Activated naive CD8-positive, alpha-beta T cell treated with anti-CD3 and anti-CD28 coated beads for 36 hours (primary cell): ENCODE results near the gene ZNF331. TPM values are rescaled to one million over a fixed set of nuclear protein-coding genes. Genes with fewer than 3 reads are reported as not detected.

ENCODE experiments used
- DNase-seq: peaks from one replicate; pipeline ENCODE4 v3.0.0; 2021
- H3K27ac Mint-ChIP-seq: one replicate; pipeline ENCODE4 v1.8.0; 2022; ENCODE audit warnings: mild to moderate bottlenecking, moderate library complexity, mixed read lengths
- H3K27me3 Mint-ChIP-seq: one replicate; pipeline ENCODE4 v1.8.0; 2022; ENCODE audit warnings: mild to moderate bottlenecking, mixed read lengths
- H3K36me3 Mint-ChIP-seq: one replicate; pipeline ENCODE4 v1.8.0; 2021; ENCODE audit warnings: mild to moderate bottlenecking, mixed read lengths
- H3K4me1 Mint-ChIP-seq: one replicate; pipeline ENCODE4 v1.8.0; 2021; ENCODE audit warnings: mixed read lengths
- H3K4me3 Mint-ChIP-seq: one replicate; pipeline ENCODE4 v1.8.0; 2022; ENCODE audit warnings: mild to moderate bottlenecking, moderate library complexity, mixed read lengths
- H3K9me3 Mint-ChIP-seq: one replicate; pipeline ENCODE4 v1.8.0; 2022; ENCODE audit warnings: mixed read lengths
- total RNA-seq, 2 experiments: library from RNA; stranded (reverse); gene quantifications; one replicate each; pipeline ENCODE4 v1.2.3, GENCODE V29; 2021

Gene ZNF331
- total RNA-seq, 2 experiments from 2014 or later: 18.1 to 21.3 TPM

GRCh38 chr19:53577968-53578367, 40.0 kb downstream of the ZNF331 start:
- peaks cover 47% of the 10 kb centered on the region for H3K9me3 Mint-ChIP-seq
- no peak overlapping the region for H3K27ac Mint-ChIP-seq
- H3K4me3 Mint-ChIP-seq: no peak overlapping the region

GRCh38 chr19:53579518-53579917, 41.6 kb downstream of the ZNF331 start:
- Mint-ChIP-seq H3K27ac (no peak overlapping the region), H3K36me3 (peaks cover 61% of the 10 kb centered on the region), H3K4me1 (no peaks in the 10 kb centered on the region), H3K27me3 (no peaks in the 10 kb centered on the region), H3K9me3 (peaks cover 46% of the 10 kb centered on the region), H3K4me3 (no peak overlapping the region)
- no peak for DNase-seq

More at GRCh38 chr19:53577968-53578367, 40.0 kb downstream of the ZNF331 start:
- Mint-ChIP-seq H3K27me3 (no peaks in the 10 kb centered on the region), H3K4me1 (no peaks in the 10 kb centered on the region), H3K36me3 (peaks cover 74% of the 10 kb centered on the region)
- DNase-seq: no peak

- Mint-ChIP-seq H3K27ac (no peak overlapping the region), H3K9me3 (peaks cover 41% of the 10 kb centered on the region), H3K27me3 (no peaks in the 10 kb centered on the region), H3K36me3 (peaks cover 46% of the 10 kb centered on the region), H3K4me3 (no peak overlapping the region), H3K4me1 (no peaks in the 10 kb centered on the region)
- no peak for DNase-seq
These were observed 43.2 kb downstream of the ZNF331 start for GRCh38 chr19:53580871-53581835.

GRCh38 chr19:53581871-53582279, 43.9 kb downstream of the ZNF331 start:
- H3K9me3 Mint-ChIP-seq: peaks cover 38% of the 10 kb centered on the region
- no peaks in the 10 kb centered on the region for H3K4me1 Mint-ChIP-seq
- H3K36me3 Mint-ChIP-seq: peaks cover 39% of the 10 kb centered on the region
- no peaks in the 10 kb centered on the region for H3K27me3 Mint-ChIP-seq
- H3K27ac Mint-ChIP-seq: no peak overlapping the region
- DNase-seq: no peak
- no peak overlapping the region for H3K4me3 Mint-ChIP-seq

GRCh38 chr19:53583181-53583580, 45.2 kb downstream of the ZNF331 start:
- H3K27ac Mint-ChIP-seq: no peak overlapping the region
- peaks cover 26% of the 10 kb centered on the region for H3K36me3 Mint-ChIP-seq
- no peak overlapping the region for H3K4me3 Mint-ChIP-seq
- no peaks in the 10 kb centered on the region for H3K27me3 Mint-ChIP-seq
- H3K4me1 Mint-ChIP-seq: no peaks in the 10 kb centered on the region
- no peak for DNase-seq
- peaks cover 27% of the 10 kb centered on the region for H3K9me3 Mint-ChIP-seq

- Mint-ChIP-seq H3K4me1 (no peaks in the 10 kb centered on the region), H3K27ac (no peak overlapping the region), H3K36me3 (peaks cover 2% of the 10 kb centered on the region), H3K9me3 (peaks cover 18% of the 10 kb centered on the region), H3K27me3 (no peaks in the 10 kb centered on the region), H3K4me3 (no peak overlapping the region)
- no peak for DNase-seq
These were observed 48.3 kb downstream of the ZNF331 start for GRCh38 chr19:53586277-53586691.

- Mint-ChIP-seq H3K36me3 (no peaks in the 10 kb centered on the region), H3K27me3 (no peaks in the 10 kb centered on the region), H3K4me3 (no peak overlapping the region), H3K9me3 (peaks cover 1% of the 10 kb centered on the region), H3K27ac (no peak overlapping the region), H3K4me1 (no peaks in the 10 kb centered on the region)
- DNase-seq: no peak
These were observed 57.0 kb downstream of the ZNF331 start for GRCh38 chr19:53594811-53595509.

- no peak for DNase-seq
- Mint-ChIP-seq H3K27me3 (no peaks in the 10 kb centered on the region), H3K36me3 (no peaks in the 10 kb centered on the region), H3K4me1 (no peaks in the 10 kb centered on the region), H3K4me3 (no peak overlapping the region), H3K9me3 (peaks cover 1% of the 10 kb centered on the region), H3K27ac (no peak overlapping the region)
These were observed 57.5 kb downstream of the ZNF331 start for GRCh38 chr19:53595510-53595867.

- H3K27ac Mint-ChIP-seq: no peak overlapping the region
- no peaks in the 10 kb centered on the region for H3K4me1 Mint-ChIP-seq
- DNase-seq: no peak
- no peak overlapping the region for H3K4me3 Mint-ChIP-seq
- peaks cover 1% of the 10 kb centered on the region for H3K9me3 Mint-ChIP-seq
- no peaks in the 10 kb centered on the region for H3K36me3 Mint-ChIP-seq
- no peaks in the 10 kb centered on the region for H3K27me3 Mint-ChIP-seq
These were observed 58.1 kb downstream of the ZNF331 start for GRCh38 chr19:53596056-53596455.

- Mint-ChIP-seq H3K4me1 (no peaks in the 10 kb centered on the region), H3K4me3 (no peak overlapping the region), H3K36me3 (no peaks in the 10 kb centered on the region)
These were observed 59.1 kb downstream of the ZNF331 start for GRCh38 chr19:53597023-53597422.

GRCh38 chr19:53598361-53598760, 60.4 kb downstream of the ZNF331 start:
- Mint-ChIP-seq H3K36me3 (no peaks in the 10 kb centered on the region), H3K27me3 (no peaks in the 10 kb centered on the region), H3K4me3 (no peak overlapping the region), H3K27ac (no peak overlapping the region), H3K9me3 (peaks cover 1% of the 10 kb centered on the region), H3K4me1 (no peaks in the 10 kb centered on the region)
- no peak for DNase-seq

More at GRCh38 chr19:53597023-53597422, 59.1 kb downstream of the ZNF331 start:
- peaks cover 1% of the 10 kb centered on the region for H3K9me3 Mint-ChIP-seq
- H3K27me3 Mint-ChIP-seq: no peaks in the 10 kb centered on the region
- H3K27ac Mint-ChIP-seq: no peak overlapping the region
- DNase-seq: no peak

GRCh38 chr19:53600217-53600616, 62.3 kb downstream of the ZNF331 start:
- no peak for DNase-seq
- Mint-ChIP-seq H3K9me3 (no peaks in the 10 kb centered on the region), H3K4me1 (no peaks in the 10 kb centered on the region), H3K27ac (no peak overlapping the region), H3K4me3 (no peak overlapping the region), H3K36me3 (no peaks in the 10 kb centered on the region), H3K27me3 (no peaks in the 10 kb centered on the region)

- H3K27me3 Mint-ChIP-seq: no peaks in the 10 kb centered on the region
- no peaks in the 10 kb centered on the region for H3K4me1 Mint-ChIP-seq
- no peak overlapping the region for H3K4me3 Mint-ChIP-seq
- no peak overlapping the region for H3K27ac Mint-ChIP-seq
- no peak for DNase-seq
- H3K9me3 Mint-ChIP-seq: no peaks in the 10 kb centered on the region
- H3K36me3 Mint-ChIP-seq: no peaks in the 10 kb centered on the region
These were observed 68.1 kb downstream of the ZNF331 start for GRCh38 chr19:53606031-53606430.

- no peak overlapping the region for H3K27ac Mint-ChIP-seq
- no peaks in the 10 kb centered on the region for H3K9me3 Mint-ChIP-seq
- H3K4me1 Mint-ChIP-seq: no peaks in the 10 kb centered on the region
- H3K27me3 Mint-ChIP-seq: no peaks in the 10 kb centered on the region
- no peaks in the 10 kb centered on the region for H3K36me3 Mint-ChIP-seq
- no peak overlapping the region for H3K4me3 Mint-ChIP-seq
- no peak for DNase-seq
These were observed 70.4 kb downstream of the ZNF331 start for GRCh38 chr19:53608381-53608780.

GRCh38 chr19:53612762-53613526, 75.0 kb downstream of the ZNF331 start:
- H3K27me3 Mint-ChIP-seq: no peaks in the 10 kb centered on the region
- no peak overlapping the region for H3K4me3 Mint-ChIP-seq
- no peak for DNase-seq
- no peak overlapping the region for H3K27ac Mint-ChIP-seq
- H3K4me1 Mint-ChIP-seq: no peaks in the 10 kb centered on the region
- H3K36me3 Mint-ChIP-seq: no peaks in the 10 kb centered on the region
- H3K9me3 Mint-ChIP-seq: peaks cover 2% of the 10 kb centered on the region
